NCI-H1092 treated with DMSO at 0.1 percent for 48 hours (cell line): ENCODE data around the gene THNSL1.
"Not testable (repeated sequence)": the region's sequence is repeated elsewhere in the genome, so short reads cannot be mapped to it uniquely, and the experiment has no call there.

Experiments used
- DNase-seq: peaks from one replicate; lab custom pipeline; 2025; lab: John Stamatoyannopoulos, UW

THNSL1 gene

GRCh38 chr10:24995072-24995471 lies 21.3 kb upstream of the THNSL1 start:
- no peak for DNase-seq

GRCh38 chr10:24998044-24998443 lies 18.4 kb upstream of the THNSL1 start:
- DNase-seq = no peak

GRCh38 chr10:25011591-25011990 lies 4.8 kb upstream of the THNSL1 start:
- not testable (repeated sequence) for DNase-seq

GRCh38 chr10:25014579-25014978 lies 1.8 kb upstream of the THNSL1 start:
- DNase-seq = no peak

- DNase-seq = peak; percentile 96
Observed at GRCh38 chr10:25015828-25016375, 510 bp upstream of the THNSL1 start, which contains the start of gene ENKUR. TSS of gene ENKUR (minus strand) at chr10:25016158. CDS start at chr10:25015936, 222 bp downstream.

GRCh38 chr10:25017154-25017590 lies 760 bp downstream of the THNSL1 start:
- DNase-seq = peak; percentile 48

GRCh38 chr10:25017661-25018060 lies 1.2 kb downstream of the THNSL1 start:
- peak; percentile 6 for DNase-seq

DNA sequence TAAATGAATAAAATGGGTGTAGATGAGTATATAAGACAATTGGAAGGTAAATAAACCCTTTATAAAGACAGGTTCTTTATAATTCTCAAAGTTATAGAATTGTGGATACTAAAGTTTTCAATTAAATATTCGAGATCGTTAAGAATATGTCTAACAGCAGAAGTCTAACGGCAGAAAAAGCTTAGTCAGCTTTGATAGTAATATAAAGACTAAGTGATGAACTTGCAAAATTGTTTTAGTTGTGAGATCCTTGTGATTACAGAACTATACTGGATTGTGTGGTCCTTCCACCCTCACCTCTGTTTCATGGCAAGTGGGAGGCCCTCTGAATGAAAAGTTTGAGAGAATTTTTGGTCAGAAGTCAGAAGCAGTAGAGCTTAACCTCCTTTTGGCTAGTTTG lies 2.3 kb downstream of the THNSL1 start:
- DNase-seq = no peak

- DNase-seq = no peak
Observed at GRCh38 chr10:25023278-25023677, 6.9 kb downstream of the THNSL1 start.

DNA sequence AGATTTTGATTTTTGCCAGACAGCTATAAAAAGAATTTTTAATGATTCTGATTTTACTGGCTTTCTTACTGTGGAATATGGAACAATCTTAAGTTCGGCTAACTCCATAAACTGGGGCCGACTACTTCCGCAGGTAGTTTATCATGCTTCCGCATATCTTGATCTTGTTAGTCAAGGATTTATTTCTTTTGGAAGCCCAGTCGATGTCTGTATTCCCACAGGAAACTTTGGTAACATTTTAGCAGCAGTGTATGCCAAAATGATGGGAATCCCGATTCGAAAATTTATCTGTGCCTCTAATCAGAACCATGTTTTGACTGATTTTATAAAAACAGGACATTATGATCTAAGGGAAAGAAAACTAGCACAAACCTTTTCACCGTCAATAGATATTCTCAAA lies 8.1 kb downstream of the THNSL1 start:
- no peak for DNase-seq

- DNase-seq = no peak
Observed at GRCh38 chr10:25026463-25026862, 10.1 kb downstream of the THNSL1 start.

- no peak for DNase-seq
Observed at GRCh38 chr10:25028711-25029110, 12.3 kb downstream of the THNSL1 start.

GRCh38 chr10:25029519-25029918 lies 13.1 kb downstream of the THNSL1 start:
- no peak for DNase-seq

DNA sequence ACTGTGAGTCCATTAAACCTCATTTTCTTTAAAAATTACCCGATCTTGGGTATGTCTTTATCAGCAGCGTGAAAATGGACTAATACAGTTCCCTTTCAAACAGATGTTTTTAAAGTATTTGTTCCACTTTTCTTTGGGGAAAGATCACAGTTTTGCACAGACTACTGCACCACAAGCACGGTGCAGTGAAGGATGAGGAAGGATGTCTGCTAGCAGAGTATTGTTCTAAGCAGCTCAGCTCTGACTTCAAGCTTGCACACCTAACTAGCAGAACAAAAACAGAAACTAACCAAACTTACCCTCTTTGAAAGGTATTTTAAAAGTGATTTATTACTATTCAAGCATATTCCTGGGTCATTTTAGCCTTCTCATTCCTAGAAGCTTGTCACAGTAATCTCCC lies 20.0 kb downstream of the THNSL1 start:
- DNase-seq = no peak

- no peak for DNase-seq
Observed at GRCh38 chr10:25038325-25038724, 21.9 kb downstream of the THNSL1 start.

DNA sequence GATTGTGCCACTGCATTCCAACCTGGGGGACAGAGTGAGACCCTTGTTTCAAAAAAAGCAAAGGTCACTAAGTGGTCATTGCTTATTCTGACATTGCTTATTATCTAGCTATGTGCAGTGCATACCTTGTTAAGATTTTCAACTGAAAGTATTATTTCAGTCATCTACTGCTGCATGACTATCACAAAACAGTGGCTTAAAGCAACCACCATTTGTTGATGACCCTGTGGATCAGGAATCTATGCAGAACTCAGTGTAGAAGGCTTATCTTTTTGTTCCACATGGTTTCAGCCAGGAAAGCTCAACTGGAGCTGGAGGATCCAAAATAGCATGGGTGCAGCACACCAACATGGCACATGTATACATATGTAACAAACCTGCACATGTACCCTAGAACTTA lies 23.1 kb downstream of the THNSL1 start:
- DNase-seq = no peak

GRCh38 chr10:25046641-25047040 lies 30.2 kb downstream of the THNSL1 start:
- DNase-seq = no peak

- DNase-seq = no peak
Observed at GRCh38 chr10:25047088-25047487, 30.7 kb downstream of the THNSL1 start.

DNA sequence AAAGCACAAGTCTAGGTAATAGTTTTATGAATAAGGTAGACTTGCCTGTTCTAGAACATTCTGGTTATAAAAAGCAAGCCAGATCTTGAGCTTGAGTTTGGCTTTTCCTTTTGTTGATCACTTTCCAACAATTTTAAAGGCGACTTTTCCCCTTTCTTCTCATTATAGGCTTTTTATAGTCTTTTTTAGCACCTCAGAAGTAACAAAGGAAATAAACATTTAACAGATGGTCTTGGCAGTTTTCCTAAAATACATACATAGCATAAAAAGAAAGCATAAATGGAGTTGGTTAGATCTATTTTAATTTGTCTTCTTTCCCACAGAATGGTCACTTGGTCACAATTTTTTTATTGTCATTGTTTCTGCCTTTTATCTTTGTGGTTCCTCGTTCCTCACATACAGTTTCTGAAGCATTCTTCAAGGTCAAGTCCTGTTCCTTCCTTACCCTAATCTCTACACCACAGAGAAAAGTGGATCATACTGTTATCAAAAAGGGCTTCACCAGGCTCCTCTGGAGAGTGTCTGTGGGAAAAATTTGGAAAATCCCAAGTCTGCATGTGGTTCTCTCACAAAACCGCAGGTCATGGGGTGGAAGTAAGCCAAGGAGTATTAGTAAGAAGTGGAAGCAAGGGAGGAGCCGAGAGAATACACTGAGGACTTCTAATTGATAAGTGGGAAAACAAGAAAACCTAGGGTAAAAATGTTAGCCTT lies 31.3 kb downstream of the THNSL1 start:
- DNase-seq = no peak

DNA sequence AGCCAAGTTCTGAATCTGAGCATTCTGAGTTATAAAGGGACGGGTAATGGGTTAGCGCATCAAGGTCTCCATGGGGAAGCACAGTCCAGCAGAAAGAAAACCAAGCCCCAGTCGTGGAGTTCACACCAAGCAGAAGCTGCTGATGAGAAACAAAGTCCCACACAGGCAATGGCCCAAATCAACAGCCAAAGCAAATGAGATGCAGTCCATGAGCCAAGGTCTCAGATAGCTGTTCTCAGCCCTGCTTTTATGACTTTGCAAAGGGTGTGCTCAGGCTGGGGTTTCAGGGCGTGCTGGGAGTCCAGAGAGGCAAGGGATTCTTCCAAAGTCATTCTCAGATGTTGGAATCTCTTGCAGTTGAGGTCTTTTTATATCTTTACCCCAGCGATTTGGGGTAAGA lies 32.0 kb downstream of the THNSL1 start:
- no peak for DNase-seq

GRCh38 chr10:25049966-25050365 lies 33.6 kb downstream of the THNSL1 start:
- DNase-seq = no peak

DNA sequence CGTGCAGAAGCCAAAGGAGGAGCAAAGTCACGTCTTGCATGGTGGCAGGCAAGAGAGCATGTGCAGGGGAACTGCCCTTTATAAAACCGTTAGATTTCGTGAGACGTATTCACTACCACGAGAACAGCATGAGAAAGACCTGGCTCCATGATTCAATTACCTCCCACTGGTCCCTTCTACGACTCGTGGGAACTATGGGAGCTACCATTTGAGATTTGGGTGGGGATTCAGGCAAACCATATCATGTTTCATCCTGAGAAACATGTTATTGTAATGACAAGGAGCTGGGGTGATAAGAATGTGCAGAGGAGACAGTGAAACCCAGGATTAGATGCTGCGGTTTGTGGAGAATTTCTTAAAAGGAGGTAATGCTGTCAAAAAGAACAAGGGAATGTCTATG lies 34.0 kb downstream of the THNSL1 start:
- DNase-seq = no peak

DNA sequence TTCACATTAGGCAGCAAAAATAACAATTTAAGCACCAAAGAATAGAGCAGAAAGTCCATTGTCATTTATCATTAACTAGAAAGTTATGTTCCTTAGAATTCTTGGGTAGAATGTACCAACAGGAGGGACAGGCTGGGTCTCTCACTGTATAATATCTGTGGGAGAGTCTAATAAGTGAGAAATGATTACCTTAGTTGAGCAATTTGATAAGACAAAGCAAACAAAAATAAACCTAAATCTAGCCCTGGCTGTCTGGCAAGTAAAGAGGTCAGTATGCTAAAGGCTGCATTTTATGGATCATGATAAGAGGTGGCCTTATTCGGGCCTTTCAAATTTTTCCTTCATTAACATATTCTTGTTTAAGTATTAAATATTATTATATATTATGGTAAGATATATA lies 35.6 kb downstream of the THNSL1 start:
- DNase-seq = no peak

DNA sequence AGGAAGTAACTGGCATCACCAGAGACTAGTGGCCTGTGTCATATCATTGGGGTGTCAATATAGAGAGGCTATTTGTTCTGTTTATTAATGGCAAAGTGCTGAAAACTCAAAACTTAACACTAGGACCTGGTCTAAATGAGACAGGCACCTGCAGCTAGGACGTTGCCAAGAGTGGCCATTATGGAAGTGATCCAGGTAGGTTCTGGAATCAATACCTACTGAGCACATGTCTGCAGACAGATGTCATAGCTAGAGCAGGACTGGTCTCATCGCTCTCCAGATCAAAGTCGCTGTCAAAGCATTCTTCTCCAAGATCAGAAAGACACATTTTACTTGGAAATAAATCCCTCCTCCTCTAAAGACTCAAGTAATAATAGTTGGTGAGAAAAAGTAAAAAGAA lies 40.3 kb downstream of the THNSL1 start:
- DNase-seq = no peak
